COLO829 (cell line): ENCODE results near the gene SETDB2.

Source experiments
- DNase-seq: peaks from one replicate; pipeline ENCODE4 v3.0.0; 2012; ENCODE audit warnings: low spot score

SETDB2 gene

DNA sequence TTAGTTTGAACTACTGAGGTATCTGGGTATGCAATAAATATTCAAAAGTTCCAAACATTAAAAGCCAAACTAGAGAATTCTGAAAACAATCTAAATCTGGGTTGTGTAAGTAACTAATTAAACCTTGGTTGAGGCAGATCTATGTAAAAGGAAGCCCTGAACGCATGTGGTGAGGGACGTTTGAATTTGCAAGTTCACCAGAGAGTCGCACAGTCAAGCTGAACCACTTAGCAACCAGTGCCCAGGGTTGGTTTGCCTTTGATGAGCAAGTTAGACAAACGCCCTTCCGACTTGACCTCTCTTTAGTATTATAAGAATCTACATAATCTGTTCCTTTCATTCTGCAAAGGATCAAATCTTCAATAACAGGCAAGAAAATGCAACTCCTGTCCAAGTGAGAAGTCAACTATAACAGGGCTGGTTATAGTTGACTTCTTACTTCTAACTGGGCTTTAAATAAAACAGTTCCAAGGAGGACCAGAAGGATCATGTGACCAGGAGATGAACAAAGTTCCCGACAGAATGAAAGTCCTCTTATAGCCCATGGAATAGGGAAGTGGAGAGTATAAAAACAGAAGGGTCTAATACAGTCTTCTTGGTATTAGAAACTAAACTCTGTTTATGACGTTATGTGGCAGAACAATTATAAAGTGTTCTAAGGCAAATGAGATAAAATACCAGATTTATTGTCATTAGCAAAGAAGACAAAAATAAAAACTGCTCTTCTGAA, 92.2 kb downstream of the SETDB2 start:
- DNase-seq: no peak

DNA sequence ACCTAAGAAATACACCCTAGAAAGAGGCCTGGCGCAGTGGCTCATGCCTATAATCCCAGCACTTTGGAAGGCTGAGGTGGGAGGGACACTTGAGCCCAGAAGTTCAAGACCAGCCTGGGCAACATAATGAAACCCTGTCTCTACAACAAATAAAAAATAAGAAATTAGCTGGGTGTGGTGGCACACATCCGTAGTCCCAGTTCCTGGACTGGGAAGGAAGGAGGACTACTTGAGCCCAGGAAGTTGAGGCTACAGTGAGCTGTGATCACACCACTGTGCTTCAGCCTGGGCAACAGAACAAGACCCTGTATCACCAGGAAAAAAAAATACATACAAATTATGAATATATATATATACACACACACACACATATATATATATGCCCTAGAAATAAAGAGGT, 94.3 kb downstream of the SETDB2 start:
- no peak for DNase-seq

GRCh38 chr13:49539313-49539712, 95.2 kb downstream of the SETDB2 start:
- DNase-seq: no peak

DNA sequence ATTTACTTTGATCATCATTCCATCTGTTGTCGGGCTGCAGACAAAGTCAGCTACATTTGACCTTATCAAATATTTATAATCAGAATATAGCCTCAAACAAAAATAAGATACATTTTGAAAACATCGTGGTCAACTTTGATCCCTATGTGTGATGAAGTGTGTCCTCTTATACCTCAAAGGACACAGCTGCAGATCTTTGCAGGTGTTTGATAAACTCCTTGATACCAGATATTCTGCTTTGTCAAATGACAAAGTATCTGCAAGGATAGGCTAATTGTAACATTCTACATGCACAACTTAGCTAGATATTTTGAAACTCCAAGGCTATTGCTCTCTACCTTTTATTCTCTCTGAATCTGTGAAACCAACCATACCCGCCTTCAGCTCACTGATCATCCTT, 95.7 kb downstream of the SETDB2 start:
- no peak for DNase-seq

DNA sequence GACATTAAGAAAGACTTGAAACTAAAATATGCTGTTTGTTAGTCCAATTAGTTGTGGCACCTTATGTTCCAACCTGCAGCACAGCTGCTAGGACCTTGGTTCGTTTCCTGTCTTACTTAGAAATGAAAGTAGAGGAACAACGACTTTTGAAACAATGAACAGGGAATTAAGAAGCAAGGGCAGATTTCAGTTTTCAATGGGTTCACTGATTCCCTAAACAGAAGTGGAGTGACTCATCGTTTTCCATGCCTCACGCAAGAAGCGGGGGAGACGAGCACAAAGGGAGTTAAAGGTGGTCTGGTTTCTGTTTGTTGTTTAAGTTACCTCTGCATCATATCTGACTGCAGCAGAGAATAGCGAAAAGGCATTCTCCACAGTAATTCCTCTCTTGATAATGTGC, 96.5 kb downstream of the SETDB2 start:
- peak; percentile 39 for DNase-seq

GRCh38 chr13:49543656-49544055, 99.6 kb downstream of the SETDB2 start:
- no peak for DNase-seq
